Suprapubic skin (tissue), 4 donors: ENCODE results near the gene GNL1. TPM values are rescaled to one million over a fixed set of nuclear protein-coding genes. Genes with fewer than 3 reads are reported as not detected.

Experiments used
- DNase-seq, 2 donors: peaks; one replicate each; pipeline ENCODE4 v3.0.0-alpha.2; 2019; ENCODE audit warnings: low spot score in 2 of 2
- H3K27ac ChIP-seq: fragments of 200-600 bp; sonication (generic); one replicate; pipeline ENCODE4 v1.5.1; 2019
- H3K27me3 ChIP-seq: fragments of 200-600 bp; sonication (generic); one replicate; pipeline ENCODE4 v1.5.1; 2019
- H3K36me3 ChIP-seq: fragments of 200-600 bp; sonication (generic); one replicate; pipeline ENCODE4 v1.5.1; 2019
- H3K4me1 ChIP-seq: fragments of 200-600 bp; sonication (generic); one replicate; pipeline ENCODE4 v1.5.1; 2019
- H3K4me3 ChIP-seq: fragments of 200-600 bp; sonication (generic); one replicate; pipeline ENCODE4 v1.5.1; 2019; ENCODE audit warnings: mild to moderate bottlenecking
- H3K9me3 ChIP-seq: fragments of 200-600 bp; sonication (generic); one replicate; pipeline ENCODE4 v1.5.1; 2019
- CTCF ChIP-seq, 2 donors: fragments of 200-600 bp in 1 of 2; fragments of 450-650 bp in 1 of 2; sonication (generic) in 1 of 2; IDR thresholded peaks; one replicate each; pipeline ENCODE4 v1.5.1; 2016 to 2019; ENCODE audit warnings: antibody characterized with exemption in 2 of 2, mild to moderate bottlenecking in 1 of 2, moderate library complexity in 1 of 2
- EP300 ChIP-seq: sonication (generic); formaldehyde crosslinking; IDR thresholded peaks from one replicate; pipeline ENCODE4 v1.6.1; 2017; ENCODE audit warnings: antibody characterized with exemption
- POLR2A ChIP-seq, 2 donors: fragments of 450-650 bp; IDR thresholded peaks; one replicate each; pipeline ENCODE4 v1.6.1; 2017; ENCODE audit warnings: antibody characterized with exemption in 2 of 2, mild to moderate bottlenecking in 2 of 2, moderate library complexity in 2 of 2
- POLR2AphosphoS5 ChIP-seq, 3 donors: sonication (generic); formaldehyde crosslinking; IDR thresholded peaks; one replicate each; pipeline ENCODE4 v1.6.1; 2017; ENCODE audit warnings: antibody characterized with exemption in 3 of 3
- WGBS: methylation state at CpG from one replicate; pipeline ENCODE4 v1.1.5; 2018; 5-methylcytosine and 5-hydroxymethylcytosine counted together
- total RNA-seq, 4 donors: library from RNA; depleted of rRNA; stranded (reverse); fragments of >200 nt; gene quantifications; one replicate each; pipeline ENCODE4 v1.1.0, GENCODE V29; 2016

GNL1 gene
- total RNA-seq, 4 donors from 2014 or later = 33.9 to 58.9 (median 38.9) TPM

- no peak overlapping the region for H3K4me3 ChIP-seq
- H3K27me3 ChIP-seq = no peaks in the 10 kb centered on the region
- H3K9me3 ChIP-seq = no peaks in the 10 kb centered on the region
- H3K27ac ChIP-seq = peak overlapping the region; percentile 73
- H3K36me3 ChIP-seq = peaks cover 85% of the 10 kb centered on the region
- 67% methylated on average over 8 of the region's 8 CpGs for WGBS
- H3K4me1 ChIP-seq = peaks cover 21% of the 10 kb centered on the region
- no peak for DNase-seq
- TF ChIP-seq EP300 = no peak
- no peak for TF ChIP-seq CTCF (IDR thresholded peaks at IDR 0.05)
- no peak for TF ChIP-seq POLR2A (IDR thresholded peaks at IDR 0.05)
- no peak for TF ChIP-seq POLR2AphosphoS5 (IDR thresholded peaks at IDR 0.05)
These were observed 34.2 kb upstream of the GNL1 start for GRCh38 chr6:30590509-30590908.

GRCh38 chr6:30589754-30590358 lies 33.6 kb upstream of the GNL1 start:
- no peak for DNase-seq
- Histone ChIP-seq H3K36me3 (peaks cover 89% of the 10 kb centered on the region), H3K4me1 (peaks cover 21% of the 10 kb centered on the region), H3K9me3 (no peaks in the 10 kb centered on the region), H3K27ac (peak overlapping the region; percentile 73), H3K27me3 (no peaks in the 10 kb centered on the region), H3K4me3 (no peak overlapping the region)
- TF ChIP-seq EP300 (no peak), POLR2A (IDR thresholded peaks at IDR 0.05) (no peak), CTCF (IDR thresholded peaks at IDR 0.05) (no peak), POLR2AphosphoS5 (IDR thresholded peaks at IDR 0.05) (no peak)
- WGBS = 87% methylated on average over 9 of the region's 15 CpGs

- peaks cover 100% of the 10 kb centered on the region for H3K36me3 ChIP-seq
- H3K4me3 ChIP-seq = no peak overlapping the region
- no peaks in the 10 kb centered on the region for H3K4me1 ChIP-seq
- 82% methylated on average over 5 of the region's 5 CpGs for WGBS
- no peak for DNase-seq
- H3K27me3 ChIP-seq = no peaks in the 10 kb centered on the region
- TF ChIP-seq CTCF (IDR thresholded peaks at IDR 0.05) (no peak), POLR2A (IDR thresholded peaks at IDR 0.05) (no peak), POLR2AphosphoS5 (IDR thresholded peaks at IDR 0.05) (no peak), EP300 (no peak)
- no peaks in the 10 kb centered on the region for H3K9me3 ChIP-seq
- H3K27ac ChIP-seq = no peak overlapping the region
These were observed 27.6 kb upstream of the GNL1 start for GRCh38 chr6:30583921-30584320.

GRCh38 chr6:30578051-30578450 lies 21.8 kb upstream of the GNL1 start:
- H3K27ac ChIP-seq = no peak overlapping the region
- peaks cover 70% of the 10 kb centered on the region for H3K36me3 ChIP-seq
- 94% methylated on average over 8 of the region's 8 CpGs for WGBS
- DNase-seq = no peak
- H3K4me3 ChIP-seq = no peak overlapping the region
- peaks cover 10% of the 10 kb centered on the region for H3K4me1 ChIP-seq
- H3K9me3 ChIP-seq = no peaks in the 10 kb centered on the region
- no peaks in the 10 kb centered on the region for H3K27me3 ChIP-seq
- TF ChIP-seq POLR2AphosphoS5 (IDR thresholded peaks at IDR 0.05) (no peak), POLR2A (IDR thresholded peaks at IDR 0.05) (no peak), EP300 (no peak), CTCF (IDR thresholded peaks at IDR 0.05) (no peak)

- Histone ChIP-seq H3K27ac (no peak overlapping the region), H3K4me1 (peaks cover 37% of the 10 kb centered on the region)
- WGBS = 58% methylated on average over 4 of the region's 4 CpGs
These were observed 16.8 kb upstream of the GNL1 start for GRCh38 chr6:30573113-30573512.

More at GRCh38 chr6:30573113-30573512, 16.8 kb upstream of the GNL1 start:
- H3K4me3 ChIP-seq = no peak overlapping the region
- no peak for TF ChIP-seq EP300
- no peak for TF ChIP-seq CTCF (IDR thresholded peaks at IDR 0.05)
- TF ChIP-seq POLR2AphosphoS5 (IDR thresholded peaks at IDR 0.05) = no peak
- TF ChIP-seq POLR2A (IDR thresholded peaks at IDR 0.05) = no peak
- DNase-seq = no peak
- H3K9me3 ChIP-seq = no peaks in the 10 kb centered on the region
- no peaks in the 10 kb centered on the region for H3K27me3 ChIP-seq
- H3K36me3 ChIP-seq = peaks cover 20% of the 10 kb centered on the region
